Activated CD8-positive, alpha-beta memory T cell treated with anti-CD3 and anti-CD28 coated beads, Interleukin-2, amount 10 ng/mL, durations not matched to agents 7 days and 5 days (primary cell): ENCODE measurements around the gene BMPR1A. TPM values are rescaled to one million over a fixed set of nuclear protein-coding genes. Genes with fewer than 3 reads are reported as not detected.
"Not testable (repeated sequence)": the region's sequence is repeated elsewhere in the genome, so short reads cannot be mapped to it uniquely, and the experiment has no call there.

Source experiments
- ATAC-seq: fragments of 150-1000 bp; cut with Tn5 transposase; one replicate; pipeline ENCODE4 v1.10.0; 2021; ENCODE audit warnings: moderate library complexity
- CTCF ChIA-PET: fragments of 350-600 bp; sonication (Branson Sonifier 250); formaldehyde crosslinking; loops from one replicate; lab custom pipeline; 2021; ENCODE audit warnings: antibody characterized with exemption; lab: Charles Lee
- DNase-seq: peaks from one replicate; pipeline ENCODE4 v3.0.0-alpha.2; 2020
- H3K27ac Mint-ChIP-seq: one replicate; pipeline ENCODE4 v1.8.0; 2021; ENCODE audit warnings: mild to moderate bottlenecking, mixed read lengths
- H3K27me3 Mint-ChIP-seq: one replicate; pipeline ENCODE4 v1.8.0; 2021; ENCODE audit warnings: mixed read lengths
- H3K36me3 Mint-ChIP-seq: one replicate; pipeline ENCODE4 v1.8.0; 2021; ENCODE audit warnings: mild to moderate bottlenecking, mixed read lengths
- H3K4me1 Mint-ChIP-seq: one replicate; pipeline ENCODE4 v1.8.0; 2021; ENCODE audit warnings: mixed read lengths
- H3K4me3 Mint-ChIP-seq: one replicate; pipeline ENCODE4 v1.8.0; 2021; ENCODE audit warnings: mild to moderate bottlenecking, moderate library complexity, mixed read lengths
- H3K9me3 Mint-ChIP-seq: one replicate; pipeline ENCODE4 v1.8.0; 2022; ENCODE audit warnings: low read depth, mixed read lengths
- total RNA-seq, 2 experiments: library from RNA; stranded (reverse); gene quantifications; one replicate each; pipeline ENCODE4 v1.2.3, GENCODE V29; 2021

Gene BMPR1A
- total RNA-seq, 2 experiments from 2014 or later = 17.1 to 19.5 TPM

GRCh38 chr10:86968271-86968993, 212.0 kb downstream of the BMPR1A start, which contains the start of gene ADIRF:
Gene ADIRF (plus strand): TSS chr10:86968482. CDS start chr10:86968545, 63 bp downstream.
- Mint-ChIP-seq H3K27me3 (peaks cover 31% of the 10 kb centered on the region), H3K4me3 (no peak within 1 kb of the TSS), H3K4me1 (peaks cover 33% of the 10 kb centered on the region), H3K36me3 (no peaks in the 10 kb centered on the region), H3K27ac (no peak within 1 kb of the TSS), H3K9me3 (no peaks in the 10 kb centered on the region)
- DNase-seq = peak; percentile 35
- CTCF ChIA-PET = interaction anchor here (1.1 to 3.9 kb wide), 3 partner anchors 8 to 125 kb away, joined by 3 to 35 read pairs (median 6); no protein-coding TSS in a partner anchor
- no peak for ATAC-seq

- Mint-ChIP-seq H3K4me1 (peaks cover 33% of the 10 kb centered on the region), H3K4me3 (no peak overlapping the region), H3K36me3 (no peaks in the 10 kb centered on the region), H3K27me3 (peaks cover 32% of the 10 kb centered on the region), H3K27ac (no peak overlapping the region), H3K9me3 (no peaks in the 10 kb centered on the region)
- ATAC-seq (no peak), DNase-seq (peak; percentile 38)
- CTCF ChIA-PET = interaction anchor here (1.1 to 1.9 kb wide), 3 partner anchors 8 to 124 kb away, joined by 3 to 6 read pairs (median 5); no protein-coding TSS in a partner anchor
Measured at GRCh38 chr10:86968994-86969355, 212.6 kb downstream of the BMPR1A start.

GRCh38 chr10:86969421-86970041, 213.1 kb downstream of the BMPR1A start:
- CTCF ChIA-PET = interaction anchor here (1.1 to 1.9 kb wide), 4 partner anchors 9 to 124 kb away, joined by 3 to 6 read pairs (median 6); no protein-coding TSS in a partner anchor
- Mint-ChIP-seq H3K27ac (no peak overlapping the region), H3K4me1 (peaks cover 33% of the 10 kb centered on the region)

GRCh38 chr10:86970162-86970981, 214.0 kb downstream of the BMPR1A start:
- no peaks in the 10 kb centered on the region for H3K36me3 Mint-ChIP-seq
- H3K27ac Mint-ChIP-seq = peak overlapping the region; percentile 45
- peak overlapping the region; percentile 62 for H3K4me3 Mint-ChIP-seq
- peaks cover 34% of the 10 kb centered on the region for H3K27me3 Mint-ChIP-seq
- DNase-seq (no peak), ATAC-seq (no peak)
- H3K4me1 Mint-ChIP-seq = peaks cover 31% of the 10 kb centered on the region
- CTCF ChIA-PET = interaction anchor here (0.5 to 1.9 kb wide), 7 partner anchors 8 to 562 kb away, joined by 3 to 6 read pairs (median 3); no protein-coding TSS in a partner anchor
- H3K9me3 Mint-ChIP-seq = no peaks in the 10 kb centered on the region

More at GRCh38 chr10:86969421-86970041, 213.1 kb downstream of the BMPR1A start:
- Mint-ChIP-seq H3K36me3 (no peaks in the 10 kb centered on the region), H3K9me3 (no peaks in the 10 kb centered on the region), H3K4me3 (no peak overlapping the region), H3K27me3 (peaks cover 32% of the 10 kb centered on the region)
- peak; percentile 37 for DNase-seq
- ATAC-seq = no peak

- Mint-ChIP-seq H3K4me1 (peaks cover 27% of the 10 kb centered on the region), H3K4me3 (peak overlapping the region; percentile 62)
Measured at GRCh38 chr10:86970982-86971231, 214.5 kb downstream of the BMPR1A start.

GRCh38 chr10:86971232-86971991, 215.0 kb downstream of the BMPR1A start:
- Mint-ChIP-seq H3K9me3 (no peaks in the 10 kb centered on the region), H3K36me3 (no peaks in the 10 kb centered on the region), H3K4me1 (peaks cover 22% of the 10 kb centered on the region), H3K27me3 (peaks cover 34% of the 10 kb centered on the region), H3K27ac (peak overlapping the region; percentile 24), H3K4me3 (peak overlapping the region; percentile 68)
- CTCF ChIA-PET = interaction anchor here (0.5 to 0.9 kb wide), 4 partner anchors 9 to 563 kb away, joined by 3 read pairs; no protein-coding TSS in a partner anchor
- ATAC-seq (peak; percentile 93), DNase-seq (peak; percentile 87)

More at GRCh38 chr10:86970982-86971231, 214.5 kb downstream of the BMPR1A start:
- no peaks in the 10 kb centered on the region for H3K36me3 Mint-ChIP-seq
- ATAC-seq (no peak), DNase-seq (no peak)
- H3K27ac Mint-ChIP-seq = peak overlapping the region; percentile 45
- CTCF ChIA-PET = interaction anchor here (0.5 to 1.7 kb wide), 5 partner anchors 9 to 563 kb away, joined by 3 to 6 read pairs (median 3); no protein-coding TSS in a partner anchor
- no peaks in the 10 kb centered on the region for H3K9me3 Mint-ChIP-seq
- H3K27me3 Mint-ChIP-seq = peaks cover 34% of the 10 kb centered on the region

- peaks cover 34% of the 10 kb centered on the region for H3K27me3 Mint-ChIP-seq
- no peak overlapping the region for H3K4me3 Mint-ChIP-seq
- no peak for ATAC-seq
- CTCF ChIA-PET = no interaction called here
- H3K27ac Mint-ChIP-seq = no peak overlapping the region
- H3K9me3 Mint-ChIP-seq = no peaks in the 10 kb centered on the region
- H3K4me1 Mint-ChIP-seq = peaks cover 13% of the 10 kb centered on the region
- DNase-seq = no peak
- no peaks in the 10 kb centered on the region for H3K36me3 Mint-ChIP-seq
Measured at GRCh38 chr10:86972613-86973380, 216.4 kb downstream of the BMPR1A start.

GRCh38 chr10:86974484-86974883, 218.1 kb downstream of the BMPR1A start:
- Mint-ChIP-seq H3K36me3 (no peaks in the 10 kb centered on the region), H3K4me3 (no peak overlapping the region), H3K27me3 (peaks cover 24% of the 10 kb centered on the region), H3K4me1 (peaks cover 13% of the 10 kb centered on the region), H3K9me3 (no peaks in the 10 kb centered on the region), H3K27ac (no peak overlapping the region)
- ATAC-seq = no peak
- no peak for DNase-seq
- CTCF ChIA-PET = interaction anchor here (1.2 kb wide), 1 partner anchor 35 kb away, joined by 3 read pairs; no protein-coding TSS in a partner anchor

- DNase-seq = no peak
- Mint-ChIP-seq H3K4me1 (peaks cover 6% of the 10 kb centered on the region), H3K27me3 (peaks cover 27% of the 10 kb centered on the region), H3K9me3 (no peaks in the 10 kb centered on the region), H3K36me3 (no peaks in the 10 kb centered on the region), H3K27ac (no peak overlapping the region), H3K4me3 (no peak overlapping the region)
- ATAC-seq = no peak
- CTCF ChIA-PET = interaction anchor here (0.7 to 1.5 kb wide), 3 partner anchors 10 to 266 kb away, joined by 3 to 4 read pairs (median 4); no protein-coding TSS in a partner anchor
Measured at GRCh38 chr10:86976362-86977056, 220.1 kb downstream of the BMPR1A start.

GRCh38 chr10:86978457-86978856, 222.0 kb downstream of the BMPR1A start:
- H3K4me1 Mint-ChIP-seq, H3K36me3 Mint-ChIP-seq, H3K27ac Mint-ChIP-seq, DNase-seq, H3K9me3 Mint-ChIP-seq, CTCF ChIA-PET, H3K4me3 Mint-ChIP-seq, ATAC-seq: not testable (repeated sequence)
- peaks cover 24% of the 10 kb centered on the region for H3K27me3 Mint-ChIP-seq

GRCh38 chr10:86979296-86979818, 222.9 kb downstream of the BMPR1A start:
- H3K4me1 Mint-ChIP-seq = no peaks in the 10 kb centered on the region
- CTCF ChIA-PET = no interaction called here
- H3K4me3 Mint-ChIP-seq = no peak overlapping the region
- DNase-seq (no peak), ATAC-seq (no peak)
- no peaks in the 10 kb centered on the region for H3K36me3 Mint-ChIP-seq
- peaks cover 25% of the 10 kb centered on the region for H3K27me3 Mint-ChIP-seq
- H3K27ac Mint-ChIP-seq = no peak overlapping the region
- H3K9me3 Mint-ChIP-seq = no peaks in the 10 kb centered on the region
